ENCODE results near the gene TMEM144.

GRCh38 chr4:158217763-158218162, 7.5 kb downstream of the TMEM144 start:
- TF ChIP-seq POLR2A (IDR thresholded peaks at IDR 0.05) (no peak), CTCF (IDR thresholded peaks at IDR 0.05) (no peak)
